Measurements from ENCODE around the gene ANO6.

GRCh38 chr12:45286621-45287020 is 70.7 kb downstream of the ANO6 start:
- no peak for TF ChIP-seq CTCF (IDR thresholded peaks at IDR 0.05)
- no peak for TF ChIP-seq EZH2 (IDR thresholded peaks at IDR 0.05; ENCODE audit: borderline replicate concordance, insufficient read depth, low read depth, low read length, poor library complexity, severe bottlenecking)

Data from B cell (primary cell).